Lung (tissue), 12 donors: ENCODE results near the gene TWF2. TPM values are rescaled to one million over a fixed set of nuclear protein-coding genes. Genes with fewer than 3 reads are reported as not detected.

Experiments
- ATAC-seq: fragments of 200-7000 bp; cut with Tn5 transposase; one replicate; pipeline ENCODE4 v1.9.1; 2020; ENCODE audit warnings: moderate number of reproducible peaks; ENCODE audit not compliant: insufficient read depth, low FRiP score
- DNase-seq, 3 donors: peaks; one replicate each; pipeline ENCODE4 v3.0.0-alpha.2; 2013 to 2017
- H3K27ac ChIP-seq, 2 donors: one replicate each; pipeline ENCODE4 v1.5.1; 2013; ENCODE audit warnings: mild to moderate bottlenecking in 2 of 2, moderate library complexity in 2 of 2, control low read depth in 1 of 2, inconsistent platforms in 1 of 2, low read depth in 1 of 2, low read length in 1 of 2
- H3K27me3 ChIP-seq, 3 donors: one replicate each; pipeline ENCODE4 v1.5.1; 2013; ENCODE audit warnings: low read length in 2 of 3; ENCODE audit not compliant: control insufficient read depth in 3 of 3, insufficient read depth in 3 of 3
- H3K36me3 ChIP-seq, 4 donors: one replicate each; pipeline ENCODE4 v1.5.1; 2013; ENCODE audit warnings: low read length in 4 of 4, mild to moderate bottlenecking in 1 of 4, moderate library complexity in 1 of 4; ENCODE audit not compliant: control insufficient read depth in 4 of 4, insufficient read depth in 4 of 4
- H3K4me1 ChIP-seq, 5 donors: one replicate each; pipeline ENCODE4 v1.5.1; 2013; ENCODE audit warnings: low read length in 5 of 5, mild to moderate bottlenecking in 2 of 5, moderate library complexity in 1 of 5; ENCODE audit not compliant: control insufficient read depth in 5 of 5, insufficient read depth in 5 of 5
- H3K4me3 ChIP-seq: one replicate; pipeline ENCODE4 v1.5.1; 2013; ENCODE audit warnings: mild to moderate bottlenecking, control low read depth, moderate library complexity
- H3K9ac ChIP-seq, 2 donors: one replicate each; pipeline ENCODE4 v1.5.1; 2013; ENCODE audit warnings: low read length in 2 of 2, control low read depth in 1 of 2; ENCODE audit not compliant: insufficient read depth in 1 of 2
- H3K9me3 ChIP-seq, 4 donors: one replicate each; pipeline ENCODE4 v1.5.1; 2013; ENCODE audit warnings: low read length in 3 of 4, mild to moderate bottlenecking in 1 of 4, moderate library complexity in 1 of 4; ENCODE audit not compliant: control insufficient read depth in 4 of 4, insufficient read depth in 3 of 4
- WGBS, 2 donors: extraction: QIAGEN DNeasy Blood & Tissue Kit; methylation state at CpG; one replicate each; pipeline ENCODE4 v1.1.7; 2013; 5-methylcytosine and 5-hydroxymethylcytosine counted together
- polyA plus RNA-seq, 2 donors: library from polyadenylated mRNA; stranded (reverse); fragments of 200-250 nt; gene quantifications; one replicate each; pipeline ENCODE4 v1.2.1, GENCODE V29; 2013
- total RNA-seq, 2 donors: library from RNA; depleted of rRNA in 1 of 2; stranded (reverse); fragments of >200 nt in 1 of 2; gene quantifications; one replicate each; pipeline ENCODE4 v1.2.1, GENCODE V29; 2014 to 2021
- TF ChIP-seq, protein P1 (sequence below): IDR thresholded peaks from 2 replicates; pipeline ENCODE4 v1.5.1; 2012; ENCODE audit warnings: mild to moderate bottlenecking; ENCODE audit errors: control extremely low read depth, extremely low read depth
- donor health status: control.
- donor health status: control.
- donor health status: Bipolar disorder and iron deficiency.
- donor health status: healthy.
- donor health status: DM: yes; HTN: yes; CAD: no.

TWF2 gene
- total and polyA plus RNA-seq, 4 donors = 25.7 to 104 (median 60.7) TPM

DNA sequence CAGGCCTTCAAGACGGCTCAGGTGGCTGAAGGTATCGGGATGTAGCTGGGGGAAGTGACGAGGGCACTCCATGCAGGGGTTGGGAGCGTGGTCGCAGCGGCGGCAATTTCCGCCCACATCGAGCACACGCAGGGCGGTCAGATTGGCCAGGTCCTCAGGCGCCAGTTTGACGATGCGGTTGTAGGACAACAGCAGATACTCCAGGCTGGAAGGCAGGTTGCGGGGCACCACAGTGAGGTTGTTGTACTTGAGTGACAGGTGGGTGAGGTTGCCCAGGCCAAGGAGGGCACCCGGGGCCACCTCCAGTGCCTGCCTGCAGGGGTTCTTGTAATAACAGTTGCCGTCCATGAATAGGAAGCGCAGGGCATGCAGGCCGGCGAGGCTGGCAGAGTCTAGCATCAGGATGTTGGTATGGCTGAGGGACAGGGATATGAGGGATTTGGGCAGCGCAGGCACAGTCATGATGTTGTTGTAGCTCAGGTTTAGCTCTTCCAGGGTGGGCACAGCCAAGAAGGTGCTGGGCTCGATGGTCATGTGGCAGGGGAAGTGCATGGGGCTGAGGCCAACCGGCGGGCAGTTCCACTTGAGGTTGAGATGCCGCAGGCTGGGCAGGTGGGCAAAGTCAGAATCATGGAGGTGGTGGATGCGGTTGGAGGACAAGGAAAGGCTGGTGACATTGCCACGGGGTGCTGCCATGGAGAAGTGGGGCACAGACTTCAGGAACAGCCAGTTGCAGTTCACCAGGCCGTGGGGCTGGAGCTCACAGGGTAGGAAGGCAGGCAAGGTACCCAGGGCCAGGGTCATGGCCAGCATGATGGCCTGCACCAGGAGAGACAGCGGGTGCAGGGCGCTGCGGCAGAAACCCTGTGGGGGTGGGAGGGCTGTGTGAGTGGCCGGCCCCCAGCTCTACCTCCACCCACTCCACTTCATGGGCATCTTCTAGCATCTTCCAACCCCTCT is 15.2 kb downstream of the TWF2 start:
- H3K9me3 ChIP-seq = no peaks in the 10 kb centered on the region
- no peak overlapping the region for H3K9ac ChIP-seq
- 94 to 96% methylated on average over 32 of the region's 32 CpGs for WGBS, 2 donors
- peaks cover 0 to 10% (median 3%) of the 10 kb centered on the region in 4 donors for H3K36me3 ChIP-seq
- no peak overlapping the region for H3K4me3 ChIP-seq
- TF ChIP-seq, protein P1, sequence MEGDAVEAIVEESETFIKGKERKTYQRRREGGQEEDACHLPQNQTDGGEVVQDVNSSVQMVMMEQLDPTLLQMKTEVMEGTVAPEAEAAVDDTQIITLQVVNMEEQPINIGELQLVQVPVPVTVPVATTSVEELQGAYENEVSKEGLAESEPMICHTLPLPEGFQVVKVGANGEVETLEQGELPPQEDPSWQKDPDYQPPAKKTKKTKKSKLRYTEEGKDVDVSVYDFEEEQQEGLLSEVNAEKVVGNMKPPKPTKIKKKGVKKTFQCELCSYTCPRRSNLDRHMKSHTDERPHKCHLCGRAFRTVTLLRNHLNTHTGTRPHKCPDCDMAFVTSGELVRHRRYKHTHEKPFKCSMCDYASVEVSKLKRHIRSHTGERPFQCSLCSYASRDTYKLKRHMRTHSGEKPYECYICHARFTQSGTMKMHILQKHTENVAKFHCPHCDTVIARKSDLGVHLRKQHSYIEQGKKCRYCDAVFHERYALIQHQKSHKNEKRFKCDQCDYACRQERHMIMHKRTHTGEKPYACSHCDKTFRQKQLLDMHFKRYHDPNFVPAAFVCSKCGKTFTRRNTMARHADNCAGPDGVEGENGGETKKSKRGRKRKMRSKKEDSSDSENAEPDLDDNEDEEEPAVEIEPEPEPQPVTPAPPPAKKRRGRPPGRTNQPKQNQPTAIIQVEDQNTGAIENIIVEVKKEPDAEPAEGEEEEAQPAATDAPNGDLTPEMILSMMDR = no peak
- no peak for DNase-seq
- no peaks in the 10 kb centered on the region for H3K27me3 ChIP-seq
- H3K27ac ChIP-seq = no peak overlapping the region
- peaks cover 0 to 21% (median 11%) of the 10 kb centered on the region in 5 donors for H3K4me1 ChIP-seq
- ATAC-seq = no peak

DNA sequence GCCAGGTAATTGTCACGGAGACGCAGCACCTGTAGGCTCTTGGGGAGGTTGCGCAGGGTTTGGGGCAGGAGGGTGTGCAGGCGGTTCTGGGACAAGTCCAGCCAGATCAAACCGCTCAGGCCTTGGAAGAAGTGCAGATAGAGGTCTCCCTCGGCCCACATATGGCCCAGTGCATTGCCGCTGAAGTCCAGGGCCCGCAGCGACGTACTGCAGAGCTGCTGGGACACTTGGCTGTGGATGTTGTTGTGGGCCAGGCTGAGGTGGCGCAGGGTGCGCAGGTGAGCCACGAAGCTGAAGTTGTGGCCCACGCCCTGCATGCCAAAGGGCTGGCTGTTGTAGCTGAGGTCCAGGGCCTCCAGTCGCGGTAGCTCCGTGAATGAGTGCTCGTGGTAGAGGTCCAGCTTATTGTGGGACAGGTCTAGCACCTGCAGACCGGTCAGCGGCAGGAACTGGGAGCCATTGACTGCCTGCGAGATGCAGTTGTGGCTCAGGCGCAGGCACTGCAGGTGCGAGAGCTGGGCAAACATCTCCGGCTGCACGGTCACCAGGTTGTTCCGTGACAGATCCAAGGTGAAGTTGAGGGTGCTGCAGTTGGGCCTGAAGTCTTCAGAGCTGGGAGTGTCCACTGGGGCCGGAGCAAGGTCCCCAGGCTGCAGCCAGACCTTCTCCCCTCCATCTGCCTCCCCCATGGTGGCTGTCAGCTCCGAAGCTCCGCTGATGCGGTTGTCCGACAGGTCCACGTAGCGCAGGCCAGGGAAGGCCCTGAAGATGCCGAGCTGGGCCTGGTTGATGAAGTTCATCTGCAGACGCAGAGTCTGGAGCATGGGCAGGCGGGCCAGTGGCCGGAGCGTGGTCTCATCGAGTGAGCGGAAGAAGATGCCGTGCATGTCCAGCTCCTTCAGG is 16.4 kb downstream of the TWF2 start:
- H3K36me3 ChIP-seq = peaks cover 0 to 1% (median 0%) of the 10 kb centered on the region in 4 donors
- TF ChIP-seq, protein P1 = no peak
- H3K4me3 ChIP-seq = no peak overlapping the region
- no peak for DNase-seq
- ATAC-seq = no peak
- no peak overlapping the region for H3K9ac ChIP-seq
- H3K27ac ChIP-seq = no peak overlapping the region
- H3K27me3 ChIP-seq = no peaks in the 10 kb centered on the region
- 91 to 94% methylated on average over 41 of the region's 41 CpGs for WGBS, 2 donors
- no peaks in the 10 kb centered on the region for H3K9me3 ChIP-seq
- peaks cover 0 to 29% (median 18%) of the 10 kb centered on the region in 5 donors for H3K4me1 ChIP-seq

DNA sequence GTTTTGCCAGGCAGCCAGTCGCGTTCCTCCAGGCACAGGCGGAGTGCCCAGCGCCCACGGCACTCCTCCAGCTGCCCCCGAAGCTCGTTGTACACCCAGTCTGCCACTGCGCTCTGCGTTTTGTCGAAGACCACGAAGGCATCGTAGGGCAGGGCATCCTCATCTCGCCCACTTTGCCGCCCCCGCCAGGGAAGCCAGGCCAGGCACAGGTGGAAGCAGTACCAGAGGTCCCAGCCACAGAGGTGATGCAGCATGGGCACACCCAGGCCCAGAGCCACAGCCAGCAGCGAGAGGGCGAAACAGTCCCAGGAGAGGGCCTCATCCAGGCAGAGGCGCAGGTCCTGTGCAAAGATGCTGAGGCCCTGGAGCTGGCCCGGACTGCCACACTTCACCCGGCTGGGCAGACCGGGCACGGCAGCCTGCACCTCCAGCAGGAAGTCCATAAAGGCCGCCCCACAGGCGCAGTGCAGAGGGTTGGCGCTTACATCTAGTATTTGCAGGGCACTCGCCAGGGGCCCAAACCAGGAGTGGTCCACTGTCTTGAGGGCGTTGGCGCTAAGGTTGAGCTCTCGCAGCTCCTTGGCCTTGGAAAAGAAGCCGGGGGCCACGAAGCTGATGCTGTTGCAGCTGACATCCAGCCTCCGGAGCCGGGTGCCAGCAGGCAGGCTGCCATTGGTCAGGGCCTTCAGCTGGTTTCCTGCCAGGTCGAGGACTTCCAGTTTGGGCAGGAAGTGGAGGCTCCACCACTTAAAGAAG is 17.2 kb downstream of the TWF2 start:
- H3K27me3 ChIP-seq = no peaks in the 10 kb centered on the region
- H3K4me1 ChIP-seq = peaks cover 2 to 32% (median 21%) of the 10 kb centered on the region in 5 donors
- TF ChIP-seq, protein P1 = no peak
- H3K9me3 ChIP-seq = no peaks in the 10 kb centered on the region
- H3K27ac ChIP-seq = no peak overlapping the region
- H3K36me3 ChIP-seq = no peaks in the 10 kb centered on the region
- no peak overlapping the region for H3K4me3 ChIP-seq
- no peak overlapping the region for H3K9ac ChIP-seq
- DNase-seq (peak in 2 of 3 donors; percentile 38 to 62), ATAC-seq (no peak)
- WGBS, 2 donors = 81 to 85% methylated on average over 34 of the region's 34 CpGs
